Right lung (tissue), 5 donors: ENCODE measurements around the gene ARMC2. TPM values are rescaled to one million over a fixed set of nuclear protein-coding genes. Genes with fewer than 3 reads are reported as not detected.
"Not testable (repeated sequence)": the region's sequence is repeated elsewhere in the genome, so short reads cannot be mapped to it uniquely, and the experiment has no call there.

Experiments
- DNase-seq, 2 donors: peaks; one replicate each; pipeline ENCODE4 v3.0.0-alpha.2; 2013
- polyA plus RNA-seq, 5 donors: library from polyadenylated mRNA; unstranded; fragments of 120-200 nt; gene quantifications; one replicate each; pipeline versions ENCODE4 v1.2.1 to v1.2.3, GENCODE V29; 2013; ENCODE audit warnings: inconsistent platforms in 1 of 5, low replicate concordance in 1 of 5; ENCODE audit not compliant: insufficient read length in 5 of 5, insufficient read depth in 1 of 5

The ARMC2 gene
- polyA plus RNA-seq, 5 donors: 17.6 to 30.0 (median 28.4) TPM

DNA sequence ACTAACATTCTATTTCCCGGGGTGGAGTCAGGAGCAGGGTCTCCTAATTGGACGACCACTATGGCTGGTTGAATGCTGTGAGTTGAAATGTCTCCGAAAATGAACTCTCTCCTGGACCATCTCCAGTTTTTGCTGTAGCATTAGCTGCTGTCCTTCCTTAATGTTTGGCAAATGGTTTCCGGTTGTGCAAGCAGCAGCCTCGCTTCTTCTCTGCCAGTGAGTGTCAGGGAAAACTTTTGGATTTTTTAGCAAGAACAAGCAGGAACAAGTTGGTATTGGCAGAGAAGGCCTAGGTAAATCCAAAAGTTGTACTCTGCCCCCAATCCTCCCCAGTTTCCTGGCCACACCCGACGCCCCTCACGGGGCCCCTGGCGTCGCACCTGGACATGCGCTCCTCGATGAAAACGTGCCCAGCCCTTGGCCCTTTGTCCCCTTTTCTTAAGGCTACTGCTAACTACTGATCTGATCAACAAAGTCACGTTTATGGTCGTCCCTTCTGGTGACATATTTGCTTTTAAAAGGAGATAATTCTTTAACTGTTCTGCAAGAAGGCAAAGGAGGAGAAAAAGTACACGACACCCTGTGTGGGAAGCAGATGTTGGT lies 103.2 kb downstream of the ARMC2 start:
- DNase-seq: peak; percentile 78 to 83

DNA sequence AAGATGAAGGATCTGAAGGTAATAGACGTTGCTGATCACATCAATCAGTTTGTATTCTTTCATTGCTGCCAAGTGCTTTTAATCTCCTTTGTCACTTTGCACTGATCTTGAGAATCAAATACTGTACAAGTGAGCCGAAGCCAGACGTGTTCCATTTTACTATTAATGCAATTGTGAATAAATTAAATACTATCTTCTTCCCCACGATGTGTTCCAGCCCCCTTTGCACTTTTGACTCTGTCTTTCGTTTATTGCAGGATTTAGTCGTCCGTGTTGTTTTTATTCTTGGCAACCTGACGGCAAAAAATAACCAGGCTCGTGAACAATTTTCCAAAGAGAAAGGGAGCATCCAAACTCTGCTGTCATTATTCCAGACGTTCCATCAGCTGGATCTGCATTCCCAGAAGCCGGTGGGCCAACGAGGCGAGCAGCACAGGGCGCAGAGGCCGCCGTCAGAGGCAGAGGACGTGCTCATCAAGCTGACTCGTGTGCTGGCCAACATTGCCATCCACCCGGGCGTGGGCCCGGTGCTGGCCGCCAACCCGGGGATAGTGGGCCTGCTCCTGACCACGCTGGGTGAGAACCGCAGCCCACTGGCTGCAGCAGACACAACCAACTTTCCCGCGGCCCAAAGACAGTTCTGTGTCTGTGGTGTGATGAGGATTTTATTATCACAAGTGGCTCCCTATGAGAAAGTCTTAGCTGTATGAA lies 104.7 kb downstream of the ARMC2 start:
- DNase-seq: no peak

DNA sequence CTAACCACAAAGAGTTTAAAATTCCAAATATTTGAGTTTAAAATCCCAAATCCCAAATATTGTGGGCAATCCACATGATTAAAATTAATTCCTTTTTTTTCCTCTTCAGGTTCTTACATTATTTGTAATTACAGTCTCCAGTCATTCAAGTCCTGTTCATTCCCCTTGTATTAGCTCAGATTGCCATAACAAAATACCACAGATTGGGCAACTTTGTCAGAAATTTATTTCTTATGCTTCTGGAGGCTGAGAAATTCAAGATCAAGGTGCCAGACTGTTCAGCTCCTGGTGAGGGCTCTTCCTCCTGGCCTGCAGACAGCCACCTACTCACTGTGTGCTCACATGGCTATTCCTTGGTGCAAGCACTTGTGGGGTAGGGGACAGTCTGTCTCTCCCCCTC lies 105.5 kb downstream of the ARMC2 start:
- DNase-seq: no peak

DNA sequence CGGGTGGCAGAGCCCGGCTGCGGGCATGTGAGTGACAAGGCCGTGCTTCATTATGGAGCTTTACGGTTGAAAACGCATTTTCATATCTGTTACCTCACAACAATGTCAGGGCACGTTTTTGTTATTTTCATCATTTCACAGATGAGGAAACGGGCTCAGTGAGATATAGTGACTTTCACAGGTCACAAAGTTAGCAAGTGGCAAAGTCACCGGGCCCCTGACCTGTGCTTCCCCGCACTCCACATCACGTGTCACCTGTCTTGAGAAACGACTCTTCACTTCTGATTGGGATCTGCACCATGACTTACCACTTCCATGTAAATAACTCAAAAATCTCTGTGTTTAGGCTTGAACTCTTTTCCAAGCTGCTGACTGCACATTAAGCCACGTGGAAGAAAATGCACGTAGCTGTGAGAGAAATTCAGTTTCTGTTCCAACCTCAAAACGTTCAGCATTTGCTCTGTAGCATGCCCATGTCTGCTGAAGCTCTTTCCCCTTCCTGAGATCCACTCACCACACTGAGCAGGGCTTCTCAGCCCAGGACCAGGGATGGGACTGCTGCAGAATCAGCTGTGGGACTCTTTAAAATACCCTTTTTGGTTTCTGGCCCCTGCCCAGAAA lies 107.2 kb downstream of the ARMC2 start:
- no peak for DNase-seq

DNA sequence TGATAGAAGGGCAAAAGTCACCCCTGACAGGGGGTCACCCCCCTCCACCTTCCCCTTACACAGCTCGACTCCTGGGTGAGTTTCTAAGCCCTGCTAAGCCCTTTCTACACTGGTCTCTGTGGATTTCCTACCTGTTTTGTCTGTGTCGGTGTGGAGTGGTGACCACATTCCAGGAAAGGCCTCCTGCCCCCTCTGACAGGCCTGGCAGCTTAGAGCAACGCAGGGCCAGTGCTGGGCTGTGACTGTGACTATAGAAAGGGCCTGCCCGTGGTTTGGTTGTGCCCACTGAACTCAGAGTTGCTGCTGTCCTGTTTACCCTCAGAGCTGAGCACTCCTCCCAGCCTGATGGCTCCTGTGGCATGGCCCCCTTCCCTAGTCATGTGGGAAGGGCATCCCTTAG lies 109.0 kb downstream of the ARMC2 start:
- DNase-seq: no peak

DNA sequence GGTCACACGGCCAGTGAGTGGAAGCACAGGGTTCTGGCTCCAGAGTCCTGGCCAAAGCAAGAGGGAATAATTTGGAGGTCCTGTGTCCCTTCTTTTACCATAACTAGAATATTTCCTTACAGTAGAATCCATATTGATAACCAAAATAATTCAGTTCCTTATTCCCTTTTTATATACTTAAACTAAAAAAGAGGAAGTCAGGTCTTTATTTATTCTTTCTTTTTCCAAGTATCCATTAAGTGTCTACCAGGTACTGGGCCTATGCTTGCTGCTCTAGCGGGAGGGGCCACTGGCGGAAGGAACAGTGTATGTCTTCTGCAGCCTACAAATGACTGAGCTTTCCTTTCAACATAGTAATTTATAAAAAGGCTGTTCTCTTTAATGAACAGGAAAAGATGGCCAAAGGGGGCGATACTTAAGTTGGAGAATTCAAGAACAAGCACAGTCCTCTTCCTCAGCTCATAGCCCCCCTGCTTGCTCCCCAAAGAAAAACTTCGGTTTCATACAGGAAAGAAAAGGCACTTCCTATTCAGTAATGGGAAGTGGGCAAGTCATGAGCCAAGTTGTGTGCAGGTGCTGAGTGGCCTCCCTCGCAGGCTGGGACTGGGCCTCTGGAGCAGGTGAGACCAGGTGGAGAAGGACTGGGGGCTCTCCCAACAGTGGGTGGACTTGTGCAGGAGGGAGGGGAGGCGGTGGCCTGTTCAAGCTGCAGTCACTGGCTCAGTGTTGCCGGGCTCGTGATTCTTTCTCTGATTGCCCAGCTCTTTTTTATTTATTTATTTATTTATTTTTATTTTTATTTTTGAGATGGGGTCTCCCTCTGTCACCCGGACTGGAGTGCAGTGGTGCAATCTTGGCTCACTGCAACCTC lies 110.9 kb downstream of the ARMC2 start:
- DNase-seq: no peak

DNA sequence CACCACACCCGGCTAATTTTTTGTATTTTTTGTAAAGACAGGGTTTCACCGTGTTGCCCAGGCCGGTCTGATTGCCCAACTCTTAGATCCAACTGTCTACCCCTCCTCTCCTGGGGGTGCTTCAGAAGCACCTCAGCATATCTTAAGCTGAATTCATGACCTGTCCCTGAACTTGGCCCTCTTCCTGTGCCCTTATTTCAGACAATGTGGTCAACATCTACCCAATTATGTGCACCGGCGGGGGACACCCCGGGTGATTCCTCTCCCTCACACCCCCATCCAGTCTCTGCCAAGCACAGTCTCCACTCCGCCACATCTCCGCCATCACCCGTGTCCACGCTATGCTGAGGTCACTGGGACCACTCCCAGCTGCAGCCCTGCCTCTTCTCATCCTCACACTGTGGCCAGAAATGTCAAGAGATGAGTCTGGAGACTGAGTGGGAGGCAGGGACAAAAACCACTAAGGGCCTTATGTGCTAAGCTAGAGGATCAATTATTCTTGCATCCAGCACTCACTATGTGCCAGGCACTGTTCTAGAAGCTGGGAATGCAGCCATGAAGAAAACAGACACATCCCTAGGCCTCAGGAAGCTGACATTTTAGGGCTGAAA lies 111.9 kb downstream of the ARMC2 start:
- no peak for DNase-seq

DNA sequence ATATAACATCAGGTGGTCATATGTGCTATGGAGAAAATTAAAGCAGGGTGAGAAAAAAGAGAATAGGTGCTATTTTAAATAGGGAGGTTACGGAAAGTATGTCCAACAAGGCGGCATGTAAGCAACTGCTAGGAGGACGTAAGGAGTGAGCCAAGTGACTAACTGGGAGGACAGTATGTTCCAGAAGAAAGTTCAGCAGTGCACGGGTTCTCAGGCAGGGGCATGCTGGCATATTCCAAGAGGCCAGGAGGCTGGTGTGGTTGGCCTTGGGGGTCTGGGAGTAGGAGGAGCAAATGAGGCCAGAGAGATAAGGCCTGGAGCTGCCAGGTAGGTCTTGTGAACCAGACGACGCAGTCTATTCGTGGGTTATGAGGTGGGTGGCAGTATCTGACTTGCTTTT lies 112.4 kb downstream of the ARMC2 start:
- DNase-seq: no peak

DNA sequence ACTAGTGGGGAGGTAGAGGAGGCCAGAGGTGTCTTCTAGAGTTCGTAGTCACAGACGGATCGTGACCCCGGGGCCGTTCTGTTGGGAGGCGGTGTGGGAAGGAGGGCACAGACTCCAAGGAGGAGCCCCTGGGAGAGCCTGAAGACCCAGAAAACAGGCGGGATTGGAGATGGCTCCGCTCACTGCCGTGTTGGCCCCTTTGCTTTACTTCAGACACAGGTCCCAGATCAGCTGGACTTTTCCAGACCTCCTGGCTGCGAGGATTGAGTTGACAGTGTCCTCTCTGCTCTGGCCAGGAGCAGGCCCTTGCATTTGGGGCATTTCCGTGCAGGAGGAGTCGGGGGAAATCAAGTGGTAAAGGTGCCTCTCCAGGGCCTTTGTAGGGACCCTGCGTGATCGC lies 112.9 kb downstream of the ARMC2 start:
- no peak for DNase-seq

DNA sequence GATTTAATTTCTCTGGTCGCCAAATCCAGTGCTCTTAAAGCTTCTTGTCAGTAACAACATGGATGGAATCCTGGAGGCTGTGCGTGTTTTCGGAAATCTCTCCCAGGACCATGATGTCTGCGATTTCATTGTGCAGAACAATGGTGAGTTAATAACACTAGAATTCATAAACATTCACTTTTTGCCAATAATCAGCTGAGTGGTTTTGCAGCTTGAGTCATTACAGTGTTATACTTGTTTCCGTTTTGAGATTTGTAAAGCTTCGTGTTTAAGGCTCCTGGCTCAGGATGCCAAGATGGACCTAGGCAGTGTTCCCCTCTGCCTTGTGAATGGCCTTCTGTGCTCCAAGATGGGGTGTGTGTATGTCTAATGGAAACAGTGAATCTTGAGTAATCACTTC lies 113.8 kb downstream of the ARMC2 start:
- no peak for DNase-seq

DNA sequence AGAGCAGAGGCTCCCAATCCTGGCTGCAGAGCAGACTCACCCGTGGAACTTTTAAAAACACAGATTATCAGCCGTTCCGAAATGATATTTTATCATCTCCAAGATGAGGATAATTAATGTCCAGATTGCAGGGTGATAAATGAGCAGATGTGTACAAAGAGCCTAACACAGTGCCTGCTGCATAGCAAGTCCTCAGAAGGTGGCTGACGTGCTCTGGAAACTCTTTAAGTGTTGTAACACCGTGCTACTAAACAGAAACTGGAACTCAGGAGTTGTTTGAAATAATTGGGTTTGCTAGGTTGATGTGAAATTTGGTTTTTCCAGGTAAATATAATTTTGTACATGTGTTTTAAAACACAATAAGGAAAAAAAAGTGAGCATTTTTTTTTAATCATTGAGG lies 118.0 kb downstream of the ARMC2 start:
- no peak for DNase-seq

DNA sequence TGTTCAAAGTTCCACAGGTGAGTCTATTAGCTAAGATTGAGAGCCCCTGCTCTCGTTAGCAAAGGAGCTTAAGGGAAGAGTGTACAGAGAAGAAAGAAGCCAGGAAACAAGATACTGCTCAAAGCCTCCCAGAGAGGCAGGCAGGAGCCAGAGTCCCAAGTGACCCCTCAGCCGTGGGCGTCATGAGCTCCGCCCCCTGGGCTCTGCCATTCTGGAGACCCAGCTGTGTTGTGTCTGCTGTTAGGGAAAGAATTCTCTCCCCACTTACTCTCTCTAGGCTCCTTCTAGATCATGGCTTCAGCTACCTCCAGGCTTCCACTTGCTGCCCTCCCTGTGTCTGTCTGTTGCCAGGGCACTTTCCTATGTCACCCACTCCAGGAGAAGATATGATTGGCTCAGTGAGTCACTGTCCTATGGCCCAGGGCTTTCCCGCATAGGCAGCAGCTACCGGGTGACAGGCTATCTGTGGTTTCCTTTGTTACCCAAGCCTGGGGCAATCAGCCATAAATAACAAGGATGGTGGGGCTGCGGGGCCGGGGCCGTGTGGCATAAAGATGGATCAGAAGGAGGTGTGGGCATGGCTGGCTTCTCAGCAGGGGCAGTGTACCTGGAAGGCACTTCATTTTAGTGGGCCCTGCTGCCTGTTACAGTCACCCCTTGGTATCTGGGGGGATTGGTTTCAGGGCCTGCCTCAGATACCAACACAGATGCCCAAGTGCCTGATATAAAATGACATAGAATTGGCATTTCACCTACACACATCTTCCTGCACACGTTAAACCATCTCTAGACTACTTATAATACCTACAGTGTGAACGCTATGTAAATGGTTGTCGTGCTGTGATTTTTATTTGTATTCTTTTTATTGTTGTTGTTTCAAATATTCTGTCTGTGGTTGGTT lies 118.9 kb downstream of the ARMC2 start:
- no peak for DNase-seq

DNA sequence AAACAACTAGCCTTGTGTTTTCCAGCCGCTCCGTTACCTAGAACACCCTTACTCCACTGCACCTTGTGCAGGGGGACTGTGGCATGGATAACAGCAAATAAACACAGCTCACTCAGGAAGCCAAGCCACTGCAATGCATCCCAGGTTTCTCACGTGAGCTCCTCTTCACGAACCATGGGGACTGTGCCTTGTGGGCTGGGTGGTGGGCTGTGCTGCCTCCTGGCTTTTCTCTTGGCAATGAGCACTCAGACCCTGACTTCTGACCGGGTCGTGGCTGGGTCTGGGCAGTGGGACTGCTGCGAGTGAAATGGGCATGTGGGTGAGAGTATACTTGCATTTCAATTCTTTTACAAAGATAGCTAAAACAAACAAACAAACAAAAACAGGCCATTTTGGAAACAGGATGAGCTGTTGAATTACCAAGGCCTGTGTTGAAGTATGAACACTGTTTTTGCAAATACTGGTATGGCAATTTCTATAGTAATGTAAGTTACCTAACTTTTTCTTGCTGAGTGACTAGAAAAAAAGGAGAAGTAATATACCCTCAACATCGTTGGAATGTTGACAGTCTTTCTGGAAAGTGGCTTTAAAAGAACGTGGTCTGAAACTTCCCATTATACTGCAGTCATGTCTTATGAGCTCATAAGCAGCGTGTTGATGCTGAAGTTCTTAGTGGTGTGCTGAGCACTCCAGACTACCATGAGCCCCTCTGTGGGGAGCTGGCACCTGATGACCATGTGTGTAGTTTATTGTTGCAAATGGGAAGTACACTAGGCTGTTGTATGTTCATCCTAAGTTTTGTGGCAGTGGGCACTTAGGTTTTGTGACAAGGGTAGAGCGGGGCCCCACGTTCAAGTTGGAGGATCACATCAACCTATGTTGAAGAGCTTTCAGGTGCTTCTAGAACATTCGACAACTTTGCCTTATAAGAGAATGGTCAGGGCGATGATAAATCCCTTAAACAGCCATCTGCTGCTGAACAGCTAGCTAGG lies 120.4 kb downstream of the ARMC2 start:
- DNase-seq: no peak

DNA sequence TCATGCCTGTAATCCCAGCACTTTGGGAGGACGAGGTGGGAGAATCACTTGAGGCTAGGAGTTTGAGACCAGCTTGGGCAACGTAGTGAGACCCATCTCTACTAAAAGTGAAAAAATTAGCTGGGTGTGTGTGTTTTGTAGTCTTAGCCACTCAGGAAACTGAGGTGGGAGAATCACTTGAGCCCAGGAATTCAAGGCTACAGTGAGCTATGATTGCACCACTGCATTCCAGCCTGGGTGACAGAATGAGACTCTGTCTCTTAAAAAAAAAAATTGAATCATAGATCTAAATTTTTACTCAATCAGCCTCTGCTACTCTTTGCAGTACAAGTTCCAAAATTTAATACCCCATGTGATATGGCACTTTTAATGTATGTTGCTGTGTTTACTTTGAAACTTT lies 121.6 kb downstream of the ARMC2 start:
- no peak for DNase-seq

DNA sequence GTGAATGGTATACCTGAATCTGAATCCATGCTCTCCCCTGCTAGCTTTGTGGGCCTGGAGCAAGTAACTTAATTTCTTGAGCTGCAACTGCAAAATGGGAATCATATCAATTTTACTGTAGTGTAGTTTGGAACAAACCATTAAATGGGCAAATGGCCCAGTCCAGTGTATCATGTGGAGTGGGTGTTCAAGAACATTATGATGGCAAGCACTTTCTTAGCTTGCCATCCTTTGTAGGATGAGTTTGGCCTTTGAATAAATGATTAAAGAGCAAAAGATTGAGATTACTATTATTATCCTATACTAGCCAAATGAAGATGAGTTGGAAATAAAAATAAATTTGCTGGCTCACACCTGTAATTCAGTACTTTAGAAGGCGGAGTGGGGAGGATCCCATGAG lies 126.0 kb downstream of the ARMC2 start:
- no peak for DNase-seq

DNA sequence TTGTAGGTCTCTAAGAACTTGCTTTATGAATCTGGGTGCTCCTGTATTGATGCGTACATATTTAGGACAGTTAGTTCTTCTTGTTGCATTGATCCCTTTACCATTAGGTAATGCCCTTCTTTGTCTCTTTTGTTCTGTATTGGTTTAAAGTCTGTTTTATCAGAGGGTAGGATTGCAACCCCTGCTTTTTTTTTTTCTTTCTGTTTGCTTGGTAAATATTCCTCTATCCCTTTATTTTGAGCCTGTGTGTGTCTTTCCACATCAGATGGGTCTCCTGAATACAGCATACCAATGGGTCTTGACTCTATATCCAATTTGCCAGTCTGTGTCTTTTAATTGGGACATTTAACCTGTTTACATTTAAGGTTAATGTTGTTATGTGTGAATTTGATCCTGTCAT lies 130.4 kb downstream of the ARMC2 start:
- DNase-seq: not testable (repeated sequence)

DNA sequence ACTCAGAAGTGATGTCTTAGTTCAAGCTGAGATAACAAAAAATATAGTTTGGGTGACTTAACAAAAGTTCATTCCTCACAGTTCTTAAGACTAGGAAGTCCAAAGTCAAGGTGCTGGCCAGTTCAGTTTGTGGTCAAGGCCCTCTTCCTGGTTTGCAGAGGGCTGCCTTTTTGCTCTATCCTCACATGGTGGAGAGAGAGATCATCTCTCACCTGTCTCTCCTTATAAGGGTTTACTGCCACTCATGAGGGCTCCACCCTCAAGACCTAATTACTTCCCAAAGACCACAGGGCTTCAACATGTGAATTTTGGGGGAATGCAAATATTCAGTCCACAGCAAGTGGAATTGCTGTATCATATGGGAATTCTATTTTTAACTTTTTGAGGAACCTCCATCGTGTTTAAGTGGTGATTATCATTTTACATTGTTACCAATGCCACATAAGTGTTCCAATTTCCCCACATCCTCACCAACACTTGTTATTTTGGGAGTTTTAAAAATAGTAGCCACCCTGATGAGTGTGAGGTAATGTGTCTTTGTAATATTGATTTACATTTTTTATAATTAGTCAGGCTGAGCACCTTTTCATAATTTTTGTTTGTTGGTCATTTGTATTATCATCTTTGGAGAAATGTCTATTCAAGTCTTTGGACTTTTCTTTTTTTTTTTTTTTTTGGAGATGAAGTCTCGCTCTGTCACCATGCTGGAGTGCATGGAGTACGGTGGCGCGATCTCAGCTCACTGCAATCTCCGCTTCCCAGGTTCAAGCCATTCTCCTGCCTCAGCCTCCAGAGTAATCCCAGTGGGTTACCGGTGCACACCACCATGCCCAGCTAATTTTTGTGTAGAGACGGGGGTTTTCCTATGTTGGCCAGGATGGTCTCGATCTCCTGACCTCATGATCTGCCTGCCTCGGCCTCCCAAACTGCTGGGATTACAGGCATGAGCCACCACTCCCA lies 134.2 kb downstream of the ARMC2 start:
- no peak for DNase-seq

DNA sequence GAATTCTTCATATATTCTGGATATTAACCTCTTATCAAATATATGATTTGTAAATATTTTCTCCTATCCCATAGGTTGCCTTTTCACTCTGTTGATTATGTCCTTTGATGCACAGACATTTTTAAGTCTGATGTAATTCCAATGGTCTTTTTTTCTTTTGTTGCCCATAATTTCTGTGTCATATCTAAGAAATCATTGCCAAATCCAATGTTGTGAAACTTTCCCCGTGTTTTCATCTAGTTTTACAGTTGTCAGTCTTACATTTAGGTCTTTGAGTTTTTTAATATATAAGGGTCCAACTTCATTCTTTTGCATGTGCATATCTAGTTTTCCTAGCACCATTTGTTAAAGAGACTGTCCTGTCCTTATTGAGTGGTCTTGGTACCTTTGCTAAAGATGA lies 134.9 kb downstream of the ARMC2 start:
- no peak for DNase-seq
